Neural progenitor cell (in vitro differentiated cells): ENCODE results near the gene DIPK1B. TPM values are rescaled to one million over a fixed set of nuclear protein-coding genes. Genes with fewer than 3 reads are reported as not detected.

Experiments used
- DNase-seq: peaks from one replicate; pipeline ENCODE4 v3.0.0-alpha.2; 2016; ENCODE audit warnings: low spot score
- H2AFZ ChIP-seq: fragments of 200-600 bp; sonication (generic); replicated peaks from 2 replicates; pipeline ENCODE4 v1.6.1; 2016; ENCODE audit warnings: antibody characterized with exemption
- H3F3A ChIP-seq: fragments of 200-600 bp; sonication (generic); 2 replicates; pipeline ENCODE4 v1.6.1; 2016; ENCODE audit warnings: antibody characterized with exemption, low read depth
- H3K27ac ChIP-seq: fragments of 200-600 bp; sonication (generic); 2 replicates; pipeline ENCODE4 v1.5.1; 2016; ENCODE audit warnings: mild to moderate bottlenecking
- H3K27me3 ChIP-seq: fragments of 200-600 bp; sonication (generic); 2 replicates; pipeline ENCODE4 v1.6.1; 2016; ENCODE audit warnings: mild to moderate bottlenecking, moderate library complexity
- H3K36me3 ChIP-seq: fragments of 200-600 bp; sonication (generic); 2 replicates; pipeline ENCODE4 v1.5.1; 2016
- H3K4me1 ChIP-seq: fragments of 200-600 bp; sonication (generic); 2 replicates; pipeline ENCODE4 v1.6.1; 2016; ENCODE audit warnings: mixed run types
- H3K4me2 ChIP-seq: fragments of 200-600 bp; sonication (generic); 2 replicates; pipeline ENCODE4 v1.6.1; 2016
- H3K4me3 ChIP-seq: fragments of 200-600 bp; sonication (generic); 2 replicates; pipeline ENCODE4 v1.5.1; 2016
- H3K79me2 ChIP-seq: fragments of 200-600 bp; sonication (generic); 2 replicates; pipeline ENCODE4 v1.6.1; 2016; ENCODE audit warnings: low read depth
- H3K9ac ChIP-seq: fragments of 200-600 bp; sonication (generic); 2 replicates; pipeline ENCODE4 v1.6.1; 2016
- H3K9me3 ChIP-seq: fragments of 200-600 bp; sonication (generic); 2 replicates; pipeline ENCODE4 v1.5.1; 2016; ENCODE audit warnings: low read depth
- H4K20me1 ChIP-seq: fragments of 200-600 bp; sonication (generic); 2 replicates; pipeline ENCODE4 v1.6.1; 2016; ENCODE audit warnings: low read depth
- H3K27ac Mint-ChIP-seq: 3 replicates; pipeline ENCODE4 v1.8.0; 2021; ENCODE audit warnings: mixed read lengths
- H3K27me3 Mint-ChIP-seq: 2 replicates; pipeline ENCODE4 v1.8.0; 2022; ENCODE audit warnings: low read depth, mild to moderate bottlenecking, inconsistent platforms, moderate library complexity, mixed read lengths; ENCODE audit not compliant: insufficient read depth
- H3K36me3 Mint-ChIP-seq: 3 replicates; pipeline ENCODE4 v1.8.0; 2021; ENCODE audit warnings: mixed read lengths
- H3K4me1 Mint-ChIP-seq: 3 replicates; pipeline ENCODE4 v1.8.0; 2021; ENCODE audit warnings: mixed read lengths
- H3K4me3 Mint-ChIP-seq: 3 replicates; pipeline ENCODE4 v1.8.0; 2021; ENCODE audit warnings: mild to moderate bottlenecking, moderate library complexity, mixed read lengths
- H3K9me3 Mint-ChIP-seq: 3 replicates; pipeline ENCODE4 v1.8.0; 2020; ENCODE audit warnings: mixed read lengths
- CTCF ChIP-seq: fragments of 200-600 bp; sonication (generic); IDR thresholded peaks from 2 replicates; pipeline ENCODE4 v1.5.1; 2017; ENCODE audit warnings: antibody characterized with exemption, mild to moderate bottlenecking
- EZH2 ChIP-seq: fragments of 200-600 bp; sonication (generic); IDR thresholded peaks from 2 replicates; pipeline ENCODE4 v1.6.1; 2017; ENCODE audit warnings: antibody characterized with exemption, mild to moderate bottlenecking, moderate library complexity
- EZH2phosphoT487 ChIP-seq: fragments of 200-600 bp; sonication (generic); IDR thresholded peaks from 2 replicates; pipeline ENCODE4 v1.6.1; 2017; ENCODE audit warnings: antibody characterized with exemption
- total RNA-seq: library from RNA; depleted of rRNA; stranded (reverse); fragments of >200 nt; gene quantifications from 2 replicates; pipeline ENCODE4 v1.2.3, GENCODE V29; 2015; ENCODE audit warnings: low replicate concordance

The DIPK1B gene
- total RNA-seq, 1 donor from 2014 or later = 11.8 TPM

GRCh38 chr9:136678624-136679023 lies 33.7 kb upstream of the DIPK1B start:
- DNase-seq = no peak
- peak overlapping the region; percentile 82 for H3K27ac Mint-ChIP-seq

GRCh38 chr9:136679431-136679941 lies 32.9 kb upstream of the DIPK1B start:
- Histone ChIP-seq H4K20me1 (no peaks in the 10 kb centered on the region), H3K4me3 (no peak overlapping the region), H3F3A (no peaks in the 10 kb centered on the region), H3K4me1 (no peaks in the 10 kb centered on the region), H3K79me2 (no peaks in the 10 kb centered on the region), H3K9me3 (no peaks in the 10 kb centered on the region), H3K9ac (no peak overlapping the region), H3K27me3 (no peaks in the 10 kb centered on the region), H2AFZ (no peak overlapping the region), H3K4me2 (no peak overlapping the region), H3K36me3 (no peaks in the 10 kb centered on the region), H3K27ac (no peak overlapping the region)
- peaks cover 5% of the 10 kb centered on the region for H3K27me3 Mint-ChIP-seq
- H3K36me3 Mint-ChIP-seq = no peaks in the 10 kb centered on the region
- peaks cover 8% of the 10 kb centered on the region for H3K4me1 Mint-ChIP-seq
- no peak for DNase-seq
- H3K9me3 Mint-ChIP-seq = no peaks in the 10 kb centered on the region
- no peak overlapping the region for H3K4me3 Mint-ChIP-seq
- TF ChIP-seq EZH2 = no peak
- TF ChIP-seq CTCF = no peak
- no peak for TF ChIP-seq EZH2phosphoT487
- peak overlapping the region; percentile 31 for H3K27ac Mint-ChIP-seq

More at GRCh38 chr9:136678624-136679023, 33.7 kb upstream of the DIPK1B start:
- H3K4me1 Mint-ChIP-seq = peaks cover 8% of the 10 kb centered on the region
- H3K27me3 Mint-ChIP-seq = peaks cover 5% of the 10 kb centered on the region
- Histone ChIP-seq H3K9ac (no peak overlapping the region), H3K4me2 (no peak overlapping the region), H3K4me1 (no peaks in the 10 kb centered on the region), H4K20me1 (no peaks in the 10 kb centered on the region), H3K27ac (no peak overlapping the region), H3K27me3 (no peaks in the 10 kb centered on the region), H2AFZ (no peak overlapping the region), H3K9me3 (no peaks in the 10 kb centered on the region), H3K36me3 (no peaks in the 10 kb centered on the region), H3F3A (no peaks in the 10 kb centered on the region), H3K4me3 (no peak overlapping the region), H3K79me2 (no peaks in the 10 kb centered on the region)
- TF ChIP-seq CTCF = no peak
- no peak for TF ChIP-seq EZH2
- TF ChIP-seq EZH2phosphoT487 = no peak
- no peaks in the 10 kb centered on the region for H3K9me3 Mint-ChIP-seq
- no peaks in the 10 kb centered on the region for H3K36me3 Mint-ChIP-seq
- H3K4me3 Mint-ChIP-seq = peak overlapping the region; percentile 33

GRCh38 chr9:136681029-136681428 lies 31.3 kb upstream of the DIPK1B start:
- H3K27ac ChIP-seq = no peak overlapping the region
- H3K9me3 ChIP-seq = no peaks in the 10 kb centered on the region
- H3K79me2 ChIP-seq = no peaks in the 10 kb centered on the region
- no peaks in the 10 kb centered on the region for H3F3A ChIP-seq
- no peaks in the 10 kb centered on the region for H3K36me3 ChIP-seq
- H2AFZ ChIP-seq = no peak overlapping the region
- Mint-ChIP-seq H3K36me3 (no peaks in the 10 kb centered on the region), H3K27me3 (peaks cover 9% of the 10 kb centered on the region), H3K4me1 (peaks cover 12% of the 10 kb centered on the region), H3K27ac (no peak overlapping the region), H3K4me3 (no peak overlapping the region), H3K9me3 (no peaks in the 10 kb centered on the region)
- H3K4me1 ChIP-seq = peaks cover 3% of the 10 kb centered on the region
- TF ChIP-seq EZH2 = no peak
- no peak for TF ChIP-seq CTCF
- TF ChIP-seq EZH2phosphoT487 = no peak
- no peak overlapping the region for H3K4me3 ChIP-seq
- no peak overlapping the region for H3K4me2 ChIP-seq
- H3K27me3 ChIP-seq = peaks cover 14% of the 10 kb centered on the region
- peaks cover 4% of the 10 kb centered on the region for H4K20me1 ChIP-seq
- no peak overlapping the region for H3K9ac ChIP-seq
- DNase-seq = no peak
